ENCODE measurements around the gene CPN2.

Gene CPN2

DNA sequence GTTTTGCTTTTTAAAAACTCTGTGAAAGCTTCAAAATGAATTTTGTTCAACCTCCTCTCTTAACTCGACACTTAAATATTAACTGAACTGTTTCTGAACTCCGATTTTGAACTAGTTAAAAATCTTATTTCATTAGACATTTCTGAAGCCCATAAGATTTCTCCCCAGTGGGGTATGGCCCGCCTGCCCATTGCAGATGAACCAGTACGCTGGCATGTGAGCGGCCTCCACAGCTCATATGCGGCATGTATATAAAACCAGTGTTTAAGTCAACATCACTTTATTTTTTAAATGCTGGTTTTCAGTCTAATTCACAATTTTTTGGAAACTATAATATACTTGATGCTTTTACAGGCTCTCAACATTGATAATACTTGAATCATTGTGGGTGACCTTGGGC, 50.2 kb downstream of the CPN2 start:
- H3K36me3 ChIP-seq (ENCODE audit: insufficient read depth), result no peaks in the 10 kb centered on the region
- H3K4me3 ChIP-seq (IDR thresholded peaks at IDR 0.05; ENCODE audit: insufficient read depth, low read depth, low read length), result no peak overlapping the region
- no peaks in the 10 kb centered on the region for H4K20me1 ChIP-seq (ENCODE audit: insufficient read depth)
- TF ChIP-seq, protein P1, sequence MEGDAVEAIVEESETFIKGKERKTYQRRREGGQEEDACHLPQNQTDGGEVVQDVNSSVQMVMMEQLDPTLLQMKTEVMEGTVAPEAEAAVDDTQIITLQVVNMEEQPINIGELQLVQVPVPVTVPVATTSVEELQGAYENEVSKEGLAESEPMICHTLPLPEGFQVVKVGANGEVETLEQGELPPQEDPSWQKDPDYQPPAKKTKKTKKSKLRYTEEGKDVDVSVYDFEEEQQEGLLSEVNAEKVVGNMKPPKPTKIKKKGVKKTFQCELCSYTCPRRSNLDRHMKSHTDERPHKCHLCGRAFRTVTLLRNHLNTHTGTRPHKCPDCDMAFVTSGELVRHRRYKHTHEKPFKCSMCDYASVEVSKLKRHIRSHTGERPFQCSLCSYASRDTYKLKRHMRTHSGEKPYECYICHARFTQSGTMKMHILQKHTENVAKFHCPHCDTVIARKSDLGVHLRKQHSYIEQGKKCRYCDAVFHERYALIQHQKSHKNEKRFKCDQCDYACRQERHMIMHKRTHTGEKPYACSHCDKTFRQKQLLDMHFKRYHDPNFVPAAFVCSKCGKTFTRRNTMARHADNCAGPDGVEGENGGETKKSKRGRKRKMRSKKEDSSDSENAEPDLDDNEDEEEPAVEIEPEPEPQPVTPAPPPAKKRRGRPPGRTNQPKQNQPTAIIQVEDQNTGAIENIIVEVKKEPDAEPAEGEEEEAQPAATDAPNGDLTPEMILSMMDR (conservative IDR thresholded peaks at IDR 0.05; ENCODE audit: low read depth, low read length), result no peak
- H3K9ac ChIP-seq, result no peak overlapping the region
- no peaks in the 10 kb centered on the region for H3K79me2 ChIP-seq (ENCODE audit: insufficient read depth, low read depth)
- no peaks in the 10 kb centered on the region for H3K27me3 ChIP-seq (ENCODE audit: insufficient read depth, low read depth)
- H3K4me2 ChIP-seq, result no peak overlapping the region
- no peak overlapping the region for H2AFZ ChIP-seq (ENCODE audit: low read depth)
- H3K27ac ChIP-seq, result no peak overlapping the region
- H3K4me1 ChIP-seq (ENCODE audit: low read depth, poor library complexity, severe bottlenecking), result peaks cover 19% of the 10 kb centered on the region

DNA sequence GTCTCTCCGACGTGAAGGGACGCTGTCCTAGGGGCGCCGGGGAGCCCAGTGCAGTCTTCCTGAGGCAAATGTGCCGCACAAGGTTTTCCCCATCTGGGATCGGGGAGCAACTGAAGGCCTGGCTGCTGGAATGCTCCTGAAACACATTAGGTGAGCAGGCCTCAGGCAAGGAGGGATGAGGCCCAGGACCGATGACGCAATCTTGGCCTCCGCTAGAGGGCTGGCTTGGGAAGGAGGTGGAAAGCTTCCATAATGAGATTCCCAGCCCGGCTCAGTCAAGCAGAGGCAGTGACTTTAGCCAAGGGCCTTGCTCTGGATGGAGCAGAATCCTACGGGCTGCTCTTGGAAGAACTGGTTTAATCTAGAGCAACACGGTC, 50.8 kb downstream of the CPN2 start:
- Histone ChIP-seq H3K27me3 (ENCODE audit: insufficient read depth, low read depth) (no peaks in the 10 kb centered on the region), H3K4me3 (IDR thresholded peaks at IDR 0.05; ENCODE audit: insufficient read depth, low read depth, low read length) (no peak overlapping the region), H3K79me2 (ENCODE audit: insufficient read depth, low read depth) (no peaks in the 10 kb centered on the region), H2AFZ (ENCODE audit: low read depth) (no peak overlapping the region), H3K4me1 (ENCODE audit: low read depth, poor library complexity, severe bottlenecking) (peaks cover 14% of the 10 kb centered on the region), H3K4me2 (no peak overlapping the region), H3K36me3 (ENCODE audit: insufficient read depth) (no peaks in the 10 kb centered on the region), H4K20me1 (ENCODE audit: insufficient read depth) (no peaks in the 10 kb centered on the region), H3K9ac (no peak overlapping the region), H3K27ac (no peak overlapping the region)
- TF ChIP-seq, protein P1 (conservative IDR thresholded peaks at IDR 0.05; ENCODE audit: low read depth, low read length), result no peak

DNA sequence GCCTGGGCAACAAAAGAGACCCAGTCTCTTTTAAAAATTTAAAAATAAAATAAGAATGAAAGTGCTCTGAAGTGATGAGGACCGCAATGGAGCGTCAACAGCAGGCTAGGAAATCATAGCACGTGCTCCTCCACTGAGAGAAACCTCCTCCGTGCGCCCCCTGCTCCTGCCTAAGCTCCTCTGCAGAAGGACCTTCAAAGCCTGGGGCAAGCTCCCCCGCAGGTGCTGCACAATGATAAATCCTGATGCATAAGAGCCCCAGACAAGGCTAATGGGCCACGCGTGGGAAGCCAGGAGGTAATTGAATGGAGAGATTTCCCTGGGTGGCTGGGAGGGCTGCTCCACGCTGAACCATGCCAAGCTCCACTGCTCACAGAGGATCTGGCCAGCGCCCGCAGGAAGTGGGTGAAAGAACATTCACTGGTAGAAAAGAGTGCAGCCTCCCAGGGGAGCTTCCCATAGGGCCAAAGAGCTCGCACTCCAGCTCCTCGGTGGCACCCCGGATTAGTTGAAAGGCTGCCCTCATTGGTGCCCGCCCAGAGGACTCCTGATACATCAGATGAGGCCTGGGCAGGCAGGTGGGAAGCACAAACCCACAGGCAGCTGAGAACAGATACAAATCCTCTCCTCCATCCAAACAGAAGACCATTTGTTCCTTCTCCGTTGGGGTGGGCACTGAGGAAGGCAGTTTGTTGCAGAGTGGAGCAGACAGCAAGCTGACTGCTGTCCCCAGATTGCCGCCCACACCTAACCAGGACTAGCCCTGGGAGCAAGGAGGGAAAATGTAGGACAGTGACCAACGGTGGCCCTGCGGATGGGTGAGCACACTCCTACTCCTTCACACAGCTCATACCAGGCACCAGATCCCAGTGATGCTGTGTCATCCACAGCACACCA, 52.5 kb downstream of the CPN2 start:
- Histone ChIP-seq H3K36me3 (ENCODE audit: insufficient read depth) (no peaks in the 10 kb centered on the region), H3K27ac (no peak overlapping the region)

DNA sequence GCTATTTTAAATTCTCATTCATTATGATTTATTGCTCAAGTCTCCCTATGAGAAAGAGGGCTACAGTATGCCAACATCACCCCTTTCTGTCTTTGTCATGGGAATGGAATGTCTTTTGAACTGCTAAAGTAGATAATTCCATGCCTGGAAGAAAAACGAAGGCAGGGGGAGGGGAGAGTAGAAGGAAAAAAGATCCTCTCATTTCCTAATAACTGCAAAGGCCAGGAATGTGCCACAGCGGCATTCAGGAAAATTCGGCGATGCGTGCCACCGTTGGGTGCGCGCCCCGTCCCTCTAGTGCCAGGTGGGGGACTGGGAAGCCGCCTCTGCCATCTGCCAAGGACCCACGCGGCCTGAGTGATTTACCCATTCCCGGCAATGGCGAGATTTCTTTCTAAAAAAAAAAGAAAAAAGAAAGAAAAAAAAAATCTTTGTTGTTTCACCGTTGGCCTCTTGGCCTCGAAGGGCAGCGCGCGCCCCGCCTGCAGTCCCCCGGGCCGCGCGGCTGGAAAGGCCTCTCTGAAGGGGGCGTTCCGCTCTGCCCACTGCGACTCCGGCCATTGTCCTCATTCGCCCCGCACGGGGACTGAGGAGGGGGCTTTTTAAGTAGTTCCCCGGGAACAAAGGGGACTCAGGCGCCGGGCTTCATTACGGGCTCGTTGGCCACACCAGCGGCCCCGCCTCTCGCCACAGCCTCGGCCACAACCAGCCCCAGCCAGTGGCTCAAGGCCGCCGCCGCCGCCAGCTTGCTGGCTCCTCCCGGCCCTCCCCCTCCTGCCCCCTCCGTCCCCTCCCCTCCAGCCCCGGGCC, 54.5 kb downstream of the CPN2 start:
- Histone ChIP-seq H3K36me3 (ENCODE audit: insufficient read depth) (no peaks in the 10 kb centered on the region), H2AFZ (ENCODE audit: low read depth) (no peak overlapping the region), H4K20me1 (ENCODE audit: insufficient read depth) (no peaks in the 10 kb centered on the region), H3K9ac (no peak overlapping the region), H3K79me2 (ENCODE audit: insufficient read depth, low read depth) (no peaks in the 10 kb centered on the region), H3K4me1 (ENCODE audit: low read depth, poor library complexity, severe bottlenecking) (no peaks in the 10 kb centered on the region), H3K4me3 (IDR thresholded peaks at IDR 0.05; ENCODE audit: insufficient read depth, low read depth, low read length) (no peak overlapping the region), H3K4me2 (no peak overlapping the region), H3K27ac (no peak overlapping the region), H3K27me3 (ENCODE audit: insufficient read depth, low read depth) (no peaks in the 10 kb centered on the region)
- TF ChIP-seq, protein P1 (conservative IDR thresholded peaks at IDR 0.05; ENCODE audit: low read depth, low read length), result no peak

More for the DNA sequence above, 52.5 kb downstream of the CPN2 start:
- Histone ChIP-seq H3K4me3 (IDR thresholded peaks at IDR 0.05; ENCODE audit: insufficient read depth, low read depth, low read length) (no peak overlapping the region), H3K9ac (no peak overlapping the region), H2AFZ (ENCODE audit: low read depth) (no peak overlapping the region), H3K79me2 (ENCODE audit: insufficient read depth, low read depth) (no peaks in the 10 kb centered on the region), H3K27me3 (ENCODE audit: insufficient read depth, low read depth) (no peaks in the 10 kb centered on the region), H3K4me1 (ENCODE audit: low read depth, poor library complexity, severe bottlenecking) (no peaks in the 10 kb centered on the region), H4K20me1 (ENCODE audit: insufficient read depth) (no peaks in the 10 kb centered on the region), H3K4me2 (no peak overlapping the region)
- TF ChIP-seq, protein P1 (conservative IDR thresholded peaks at IDR 0.05; ENCODE audit: low read depth, low read length), result no peak
